SKM-1 treated with dmso at 0.1 percent for 144 hours (cell line): ENCODE measurements around the gene SACS.
"Not testable (repeated sequence)": the region's sequence is repeated elsewhere in the genome, so short reads cannot be mapped to it uniquely, and the experiment has no call there.

Experiments used
- DNase-seq: peaks from one replicate; lab custom pipeline; 2025; ENCODE audit not compliant: unreplicated experiment; lab: John Stamatoyannopoulos, UW

SACS gene

DNA sequence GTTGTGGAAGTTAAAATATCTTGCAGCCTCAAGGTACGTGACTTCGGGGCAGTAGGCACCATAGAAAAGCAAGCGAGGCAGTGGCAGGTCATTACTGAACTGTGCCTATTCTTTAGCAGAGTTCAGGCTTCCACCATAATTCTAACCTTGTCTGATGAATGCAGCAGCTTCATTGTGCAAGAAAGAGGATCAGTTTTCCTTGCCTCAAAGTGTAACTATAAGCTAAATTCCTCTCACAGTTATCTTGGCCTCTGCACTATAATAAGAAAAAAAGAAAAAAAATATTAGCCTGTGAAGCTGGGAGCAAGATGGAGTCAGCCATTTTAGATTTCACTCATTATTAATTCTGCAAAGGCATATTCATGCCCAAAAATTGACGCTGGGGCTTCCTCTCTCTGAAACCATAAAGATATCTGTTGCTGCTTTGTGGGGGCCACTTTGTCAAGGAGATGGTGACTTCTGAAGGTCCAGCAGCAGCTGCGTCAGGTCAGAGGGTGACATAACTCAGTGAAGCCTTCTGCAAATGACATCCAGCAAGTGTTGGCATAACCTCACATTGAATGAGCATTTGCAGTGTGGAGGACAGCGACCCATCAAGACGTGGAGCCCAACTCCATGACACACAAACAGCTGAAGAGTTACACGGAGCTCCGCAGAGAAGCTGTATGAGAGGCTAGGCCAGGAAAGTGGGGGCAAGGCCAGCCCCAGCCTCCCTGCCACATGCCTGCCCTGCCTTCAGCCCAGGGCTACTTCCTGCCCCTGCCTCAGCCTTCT, 23.1 kb upstream of the SACS start:
- no peak for DNase-seq

DNA sequence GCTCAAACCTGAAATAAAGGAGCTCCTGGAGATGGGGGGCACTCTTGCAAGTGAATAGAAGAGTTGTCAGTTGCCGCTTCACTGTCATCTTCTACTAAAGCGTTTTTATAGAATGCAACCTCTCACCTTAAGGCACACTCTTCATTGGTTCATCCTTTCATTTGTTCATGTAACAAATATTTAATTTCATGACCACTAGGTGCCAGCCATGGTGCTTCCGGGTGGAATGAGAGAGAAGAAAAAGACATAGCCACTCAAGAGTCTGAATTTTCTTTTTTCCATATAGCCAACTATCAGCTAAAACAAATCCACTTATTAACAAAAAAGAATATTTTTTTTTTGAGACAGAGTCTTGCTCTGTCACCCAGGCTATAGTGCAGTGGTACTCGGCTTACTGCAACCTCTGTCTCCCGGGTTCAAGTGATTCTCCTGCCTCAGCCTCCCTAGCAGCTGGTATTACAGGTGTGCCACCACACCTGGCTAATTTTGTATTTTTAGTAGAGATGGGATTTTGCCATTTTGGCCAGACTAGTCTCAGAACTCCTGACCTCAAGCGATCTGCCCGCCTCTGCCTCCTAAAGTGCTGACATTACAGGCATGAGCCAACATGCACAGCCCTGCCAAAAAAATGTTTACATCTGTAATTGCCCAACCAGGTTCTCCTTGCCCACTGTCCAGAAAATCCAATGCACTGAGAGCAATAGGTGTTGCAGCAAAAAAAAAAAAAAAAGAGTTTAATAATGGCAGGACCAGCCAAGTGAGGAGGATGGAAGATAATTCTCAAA, 22.1 kb upstream of the SACS start:
- no peak for DNase-seq

DNA sequence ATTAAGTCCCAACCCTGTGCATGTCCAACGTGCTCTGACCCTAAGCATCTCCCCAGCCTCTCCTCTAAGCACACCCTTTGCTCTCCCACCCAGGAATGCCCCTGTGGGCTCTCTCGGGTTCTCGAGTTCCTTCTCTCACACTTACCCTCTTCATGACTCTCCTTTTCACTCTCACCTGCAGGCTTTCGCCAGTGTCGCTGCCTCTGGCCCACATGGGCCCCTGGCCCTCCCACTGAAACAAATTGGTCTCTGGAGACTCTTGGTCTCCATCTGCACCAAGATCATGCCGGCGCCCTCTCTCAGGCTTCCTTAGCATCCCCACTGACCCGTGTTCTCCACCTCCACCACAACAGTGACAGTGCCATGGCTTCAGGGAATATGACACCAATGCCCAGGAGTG, 19.6 kb upstream of the SACS start:
- no peak for DNase-seq

- no peak for DNase-seq
Observed at GRCh38 chr13:23450340-23451046, 17.0 kb upstream of the SACS start.

DNA sequence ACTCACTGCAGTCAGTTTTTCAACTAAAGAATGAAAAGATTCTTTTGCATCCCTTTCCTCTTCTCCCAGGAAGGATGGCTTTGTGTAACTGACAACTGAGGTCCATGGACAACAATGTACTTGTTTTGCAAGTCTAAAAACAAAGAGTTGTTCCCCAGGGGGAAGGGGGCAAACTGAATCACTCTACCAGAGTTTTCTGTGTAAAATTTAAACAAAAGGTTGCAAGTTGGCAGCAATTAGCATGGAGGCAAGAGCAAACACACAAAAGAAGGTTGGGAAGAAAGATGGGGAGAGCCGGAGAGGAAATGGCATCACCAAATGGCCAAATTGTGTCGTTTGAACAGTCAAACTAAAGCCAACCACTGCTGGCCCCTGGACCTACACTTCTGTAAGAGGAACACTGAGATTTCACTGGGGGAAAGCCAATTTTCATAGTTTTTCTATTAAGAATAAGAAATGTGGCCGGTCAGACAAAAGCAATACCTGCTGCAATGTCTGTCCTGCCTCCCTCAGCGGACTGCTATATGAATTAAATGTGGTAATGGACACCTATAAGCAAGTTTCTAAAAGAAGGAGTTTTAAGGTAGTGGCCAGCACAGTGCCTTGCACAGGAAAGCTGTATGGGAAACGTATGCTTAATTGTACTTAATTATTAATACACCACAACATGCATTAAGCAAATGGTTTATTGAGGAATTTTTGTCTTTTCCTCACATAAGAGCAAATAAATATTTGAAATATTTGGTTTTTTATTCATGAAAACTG, 16.1 kb upstream of the SACS start:
- no peak for DNase-seq

GRCh38 chr13:23447927-23448326, 14.4 kb upstream of the SACS start:
- DNase-seq: no peak

DNA sequence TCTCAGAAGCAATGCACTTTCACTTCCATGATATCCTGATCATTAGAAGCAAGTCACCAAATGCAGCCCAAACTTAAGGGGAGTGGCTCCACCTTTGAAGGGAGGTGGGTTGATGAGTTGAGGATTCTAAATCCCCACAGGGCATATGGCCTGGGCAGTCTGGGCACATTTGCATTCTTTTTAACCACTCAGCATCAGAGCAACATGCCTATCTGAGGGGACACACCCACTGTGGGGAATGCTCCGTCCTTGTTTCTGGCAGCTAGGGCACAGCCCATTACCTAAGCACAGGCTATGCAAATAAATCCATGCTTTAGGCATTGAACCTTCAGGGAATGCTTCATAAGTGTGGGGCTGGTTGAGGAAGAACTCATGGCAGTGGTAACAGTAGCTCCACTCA, 12.3 kb upstream of the SACS start:
- DNase-seq: no peak

GRCh38 chr13:23443878-23444277, 10.4 kb upstream of the SACS start:
- no peak for DNase-seq

- no peak for DNase-seq
Observed at GRCh38 chr13:23443110-23443509, 9.6 kb upstream of the SACS start.

DNA sequence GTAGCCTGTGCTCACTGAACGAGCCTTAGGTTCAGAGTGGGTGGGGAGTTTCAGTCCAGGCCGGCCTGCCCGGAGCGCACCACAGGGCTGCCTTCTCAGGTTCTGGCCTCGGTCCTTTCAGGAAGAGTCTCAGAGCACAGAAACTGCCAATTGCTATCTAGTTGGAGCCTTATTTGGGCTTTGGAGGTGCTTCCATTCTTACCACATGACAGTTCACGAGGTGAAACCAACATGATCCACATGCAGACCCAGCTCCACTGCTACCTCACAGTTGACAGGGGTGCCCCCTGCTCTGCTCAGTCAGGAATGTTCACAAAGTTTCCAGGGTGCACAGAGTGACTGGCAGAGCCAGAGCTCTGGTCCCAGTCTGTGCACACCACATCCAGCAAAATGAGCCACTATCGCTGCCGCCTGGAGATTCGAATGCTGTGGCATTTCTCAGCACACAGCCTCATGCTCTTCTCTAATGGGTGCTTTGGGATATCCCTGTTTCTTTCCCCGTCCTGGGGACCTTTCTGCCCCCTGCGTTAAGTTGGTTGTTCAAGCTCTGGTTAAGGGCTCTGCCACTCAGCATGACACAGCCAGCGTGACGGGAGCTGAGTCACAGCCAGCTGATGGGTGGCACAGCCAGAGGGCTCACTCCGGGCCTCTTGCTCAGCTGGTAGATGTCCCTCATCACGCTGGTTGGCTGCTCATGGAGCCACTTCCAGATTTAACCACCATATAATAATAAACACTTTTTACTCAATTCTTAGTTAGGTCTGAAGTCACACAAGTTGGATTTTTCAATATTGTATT, 7.5 kb upstream of the SACS start:
- no peak for DNase-seq

DNA sequence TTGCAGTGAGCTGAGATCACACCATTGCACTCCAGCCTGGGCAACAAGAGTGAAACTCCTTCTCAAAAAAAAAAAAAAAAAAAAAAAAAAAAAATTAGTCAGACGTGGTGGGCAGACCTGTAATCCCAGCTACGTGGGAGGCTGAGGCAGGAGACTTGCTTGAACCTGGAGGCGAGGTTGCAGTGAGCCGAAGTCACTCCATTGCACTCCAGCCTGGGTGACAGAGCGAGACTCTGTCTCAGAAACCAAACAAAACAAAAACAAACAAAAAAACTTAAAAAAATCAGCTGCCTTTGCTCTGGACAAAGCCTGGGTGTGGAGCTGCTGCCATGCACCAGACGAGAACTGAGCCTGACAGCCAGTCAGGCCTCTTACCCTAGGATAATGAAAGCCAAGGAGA, 6.8 kb upstream of the SACS start:
- not testable (repeated sequence) for DNase-seq

- DNase-seq: no peak
Observed at GRCh38 chr13:23437916-23438315, 4.4 kb upstream of the SACS start.

DNA sequence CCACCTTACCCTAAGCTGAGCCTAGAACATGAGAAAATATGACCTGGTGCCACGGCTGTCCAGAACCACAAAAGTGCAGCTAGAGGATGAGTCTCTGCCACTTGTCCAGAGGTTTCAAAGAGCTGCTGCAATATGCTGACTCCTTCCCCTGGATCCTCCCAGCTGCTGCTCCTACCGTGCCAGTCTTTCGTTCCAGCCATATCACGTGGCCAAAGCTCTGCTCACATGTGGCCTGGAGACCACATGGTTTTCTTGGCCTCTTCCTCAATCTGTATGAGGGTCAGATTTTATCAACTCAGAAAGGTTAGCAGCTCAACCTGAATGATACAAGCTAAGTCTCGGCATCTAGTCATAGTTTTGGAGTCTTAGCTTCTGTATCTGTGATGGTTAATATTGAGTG, 3.2 kb upstream of the SACS start:
- no peak for DNase-seq

GRCh38 chr13:23434491-23434890, 989 bp upstream of the SACS start:
- DNase-seq: no peak

DNA sequence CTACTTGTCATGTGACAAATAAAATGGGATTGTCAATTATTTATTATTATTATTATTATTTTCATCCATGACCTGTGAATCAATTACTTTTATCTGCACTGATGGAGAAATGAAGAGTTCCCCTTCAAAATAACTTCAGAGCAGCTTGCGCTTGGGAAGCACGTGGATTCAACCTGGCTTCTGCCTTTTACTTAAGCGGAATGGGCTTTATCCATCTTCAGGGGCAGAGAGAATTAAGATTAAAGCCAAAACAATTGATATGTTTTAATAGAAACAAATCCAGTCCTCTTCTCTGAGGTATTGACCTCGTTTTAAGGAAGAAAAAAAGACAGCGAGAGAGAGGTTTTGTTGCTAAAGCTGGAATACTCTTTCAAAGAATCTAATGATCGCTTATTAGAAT, 876 bp downstream of the SACS start:
- no peak for DNase-seq

DNA sequence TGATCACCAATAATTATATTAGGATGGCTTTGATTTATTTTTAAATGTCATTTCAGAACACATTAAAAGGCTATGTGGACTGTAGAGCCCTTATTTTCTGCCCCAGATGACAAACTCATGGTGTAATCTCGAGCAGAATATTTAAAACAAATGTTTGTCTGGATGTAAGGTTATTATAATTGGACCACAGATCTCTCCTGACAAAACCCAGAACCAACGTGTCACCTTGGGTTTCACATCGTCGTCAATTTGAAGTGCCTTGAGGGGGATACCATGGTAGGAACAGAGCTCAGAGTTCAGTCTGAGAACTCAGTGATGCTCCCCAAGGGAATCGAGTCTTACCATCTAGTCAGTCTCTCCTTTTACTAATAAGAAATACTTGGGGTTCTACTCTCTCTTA, 2.8 kb downstream of the SACS start:
- no peak for DNase-seq

DNA sequence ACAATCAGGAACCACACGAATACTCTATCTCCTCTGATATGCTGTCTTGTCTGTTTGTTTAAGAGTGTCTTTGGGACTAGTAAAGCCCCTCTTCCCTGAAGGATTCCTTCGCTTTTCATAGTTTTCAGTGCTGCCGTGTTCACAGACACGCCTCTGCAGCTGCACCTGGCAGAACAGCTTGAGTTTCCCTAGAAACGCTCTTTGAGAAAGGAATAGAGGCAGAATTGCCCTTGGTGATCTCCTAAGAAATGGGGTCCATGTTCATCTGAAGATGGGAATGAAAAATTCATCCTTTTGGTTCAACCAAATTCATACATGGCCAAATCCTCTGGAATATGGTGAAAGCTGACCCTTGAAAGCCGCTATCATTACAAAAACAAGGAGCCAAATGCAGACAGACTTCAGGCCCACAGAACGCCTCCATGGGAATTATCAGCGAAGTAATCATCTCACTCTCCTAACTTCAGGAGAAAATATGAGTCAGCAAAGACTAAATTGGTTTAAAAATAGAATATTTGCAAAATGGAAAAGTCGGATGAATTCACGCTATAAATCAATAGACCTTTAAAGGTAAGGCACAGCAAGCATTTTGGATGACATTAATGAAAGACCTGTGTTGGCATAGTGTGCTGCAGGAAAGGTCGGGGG, 5.5 kb downstream of the SACS start:
- no peak for DNase-seq

GRCh38 chr13:23427342-23427843, 6.1 kb downstream of the SACS start:
- no peak for DNase-seq

GRCh38 chr13:23421596-23421995, 11.9 kb downstream of the SACS start:
- no peak for DNase-seq
